ENCODE measurements around the gene SKAP1.

SKAP1 gene

DNA sequence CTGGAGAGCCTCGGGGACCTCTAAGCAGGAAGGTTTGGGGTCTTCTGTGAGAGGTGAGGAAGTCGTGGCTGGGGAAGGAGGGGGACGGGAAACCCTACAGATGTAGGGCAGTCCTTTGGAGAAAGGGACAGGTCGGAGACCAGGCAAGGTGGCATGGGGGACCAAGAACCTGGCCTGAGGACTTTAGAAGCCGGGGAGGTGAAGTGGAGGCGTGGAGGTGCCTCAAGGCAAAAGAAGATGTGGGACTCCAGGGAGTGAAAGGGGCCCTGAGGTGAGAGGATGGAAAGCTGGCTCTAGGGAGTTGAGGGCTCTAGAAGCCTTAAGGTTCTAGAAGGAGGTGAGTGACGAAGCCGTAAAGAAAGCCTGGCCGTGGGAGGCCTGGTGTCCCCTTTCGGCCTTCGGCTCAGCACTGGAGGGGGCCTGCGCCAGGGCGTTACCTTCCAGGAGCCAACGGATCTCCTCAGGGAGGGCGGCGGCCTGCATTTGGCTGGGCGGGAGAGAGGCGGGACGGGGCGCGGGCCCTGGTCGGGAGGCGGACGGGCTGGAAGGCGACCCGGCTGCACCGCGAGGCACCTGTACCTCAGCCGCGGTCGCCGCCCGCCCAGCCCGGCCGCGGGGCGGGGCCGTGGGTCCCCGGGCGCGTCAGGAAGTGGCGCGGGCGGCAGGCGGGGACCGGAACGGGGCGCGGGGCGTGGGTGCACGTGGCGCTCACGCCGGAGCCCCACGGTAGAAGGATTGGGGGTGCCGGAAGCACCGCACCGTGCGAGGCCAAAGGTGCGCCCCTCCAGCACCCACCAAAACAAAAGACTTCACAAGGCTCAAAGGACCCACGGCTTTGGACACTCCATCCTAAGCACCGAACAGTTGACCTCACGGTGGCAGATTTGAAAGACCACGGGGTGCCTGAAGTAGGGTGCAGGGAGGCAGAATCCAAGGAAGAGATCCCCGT lies at the start of gene SKAP1:
Gene SKAP1, minus strand, starts transcription at position 577 of the 949 bp plus-strand sequence.
- Histone ChIP-seq H3K79me2 (ENCODE audit: low read length) (peaks cover 31% of the 10 kb centered on the region), H3K4me3 (ENCODE audit: low read length) (peak within 1 kb of the TSS; percentile 63), H3K9ac (ENCODE audit: low read length) (peak within 1 kb of the TSS; percentile 72), H4K20me1 (ENCODE audit: insufficient read depth, low read length) (no peaks in the 10 kb centered on the region), H3K27ac (ENCODE audit: low read length) (peak within 1 kb of the TSS; percentile 29; the same call in 1 of the 2 replicates), H3K27me3 (replicated peaks; ENCODE audit: insufficient read depth, low read length) (no peaks in the 10 kb centered on the region), H2AFZ (ENCODE audit: low read length) (peak within 1 kb of the TSS; percentile 92), H3K9me3 (replicated peaks; ENCODE audit: insufficient read depth, low read length) (no peaks in the 10 kb centered on the region), H3K4me1 (ENCODE audit: low read length) (peaks cover 40% of the 10 kb centered on the region), H3K4me2 (ENCODE audit: low read depth, low read length) (peak within 1 kb of the TSS; percentile 74), H3F3A (ENCODE audit: insufficient read depth, low read length) (peaks cover 10% of the 10 kb centered on the region), H3K36me3 (replicated peaks; ENCODE audit: insufficient read depth, low read length) (no peaks in the 10 kb centered on the region), H3K9me2 (replicated peaks; ENCODE audit: insufficient read depth, low read length) (no peaks in the 10 kb centered on the region)
- peak; percentile 38 for DNase-seq
- TF ChIP-seq EZH2 (optimal IDR thresholded peaks at IDR 0.05; ENCODE audit: low read depth, low read length), result no peak
- TF ChIP-seq, protein P1, sequence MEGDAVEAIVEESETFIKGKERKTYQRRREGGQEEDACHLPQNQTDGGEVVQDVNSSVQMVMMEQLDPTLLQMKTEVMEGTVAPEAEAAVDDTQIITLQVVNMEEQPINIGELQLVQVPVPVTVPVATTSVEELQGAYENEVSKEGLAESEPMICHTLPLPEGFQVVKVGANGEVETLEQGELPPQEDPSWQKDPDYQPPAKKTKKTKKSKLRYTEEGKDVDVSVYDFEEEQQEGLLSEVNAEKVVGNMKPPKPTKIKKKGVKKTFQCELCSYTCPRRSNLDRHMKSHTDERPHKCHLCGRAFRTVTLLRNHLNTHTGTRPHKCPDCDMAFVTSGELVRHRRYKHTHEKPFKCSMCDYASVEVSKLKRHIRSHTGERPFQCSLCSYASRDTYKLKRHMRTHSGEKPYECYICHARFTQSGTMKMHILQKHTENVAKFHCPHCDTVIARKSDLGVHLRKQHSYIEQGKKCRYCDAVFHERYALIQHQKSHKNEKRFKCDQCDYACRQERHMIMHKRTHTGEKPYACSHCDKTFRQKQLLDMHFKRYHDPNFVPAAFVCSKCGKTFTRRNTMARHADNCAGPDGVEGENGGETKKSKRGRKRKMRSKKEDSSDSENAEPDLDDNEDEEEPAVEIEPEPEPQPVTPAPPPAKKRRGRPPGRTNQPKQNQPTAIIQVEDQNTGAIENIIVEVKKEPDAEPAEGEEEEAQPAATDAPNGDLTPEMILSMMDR (IDR thresholded peaks at IDR 0.05; ENCODE audit: low read length), result no peak
- no peak for TF ChIP-seq EZH2phosphoT487 (IDR thresholded peaks at IDR 0.05; ENCODE audit: low read length)

DNA sequence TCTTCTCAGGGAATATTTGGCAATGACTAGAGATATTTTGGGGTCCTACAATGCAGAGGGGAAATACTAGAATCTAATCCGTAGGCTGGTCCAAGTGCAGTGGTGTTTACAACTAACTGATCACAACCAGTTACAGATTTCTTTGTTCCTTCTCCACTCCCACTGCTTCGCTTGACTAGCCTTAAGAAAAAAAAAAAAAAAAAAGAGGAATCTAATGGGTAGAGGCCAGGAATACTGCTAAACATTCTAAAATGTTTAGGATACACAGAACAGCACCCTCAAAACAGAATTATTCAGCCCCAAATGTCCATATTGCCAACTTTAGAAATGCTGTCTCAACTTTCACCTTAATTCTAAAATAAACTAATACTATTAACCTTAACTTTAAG lies 49.0 kb upstream of the SKAP1 start:
- TF ChIP-seq, protein P1 (IDR thresholded peaks at IDR 0.05; ENCODE audit: low read length), result no peak
- TF ChIP-seq EZH2 (optimal IDR thresholded peaks at IDR 0.05; ENCODE audit: low read depth, low read length) (no peak), EZH2phosphoT487 (IDR thresholded peaks at IDR 0.05; ENCODE audit: low read length) (no peak)
- Histone ChIP-seq H3K4me3 (ENCODE audit: low read length) (no peak overlapping the region), H3K36me3 (replicated peaks; ENCODE audit: insufficient read depth, low read length) (no peaks in the 10 kb centered on the region), H3K9me2 (replicated peaks; ENCODE audit: insufficient read depth, low read length) (no peaks in the 10 kb centered on the region), H3K9me3 (replicated peaks; ENCODE audit: insufficient read depth, low read length) (no peaks in the 10 kb centered on the region), H3K4me2 (ENCODE audit: low read depth, low read length) (0 out of 2 replicates have a peak overlapping the region, but pooled peaks have one; percentile 20), H3K27me3 (replicated peaks; ENCODE audit: insufficient read depth, low read length) (no peaks in the 10 kb centered on the region), H3F3A (ENCODE audit: insufficient read depth, low read length) (0 out of 2 replicates have a peak, but pooled peaks cover 6% of the 10 kb centered on the region), H2AFZ (ENCODE audit: low read length) (peak overlapping the region; percentile 18; the same call in 1 of the 2 replicates), H3K27ac (ENCODE audit: low read length) (peak overlapping the region; percentile 63; the same call in 1 of the 2 replicates), H3K79me2 (ENCODE audit: low read length) (no peaks in the 10 kb centered on the region), H4K20me1 (ENCODE audit: insufficient read depth, low read length) (no peaks in the 10 kb centered on the region), H3K9ac (ENCODE audit: low read length) (no peak overlapping the region), H3K4me1 (ENCODE audit: low read length) (peaks cover 31% of the 10 kb centered on the region)
- no peak for DNase-seq

DNA sequence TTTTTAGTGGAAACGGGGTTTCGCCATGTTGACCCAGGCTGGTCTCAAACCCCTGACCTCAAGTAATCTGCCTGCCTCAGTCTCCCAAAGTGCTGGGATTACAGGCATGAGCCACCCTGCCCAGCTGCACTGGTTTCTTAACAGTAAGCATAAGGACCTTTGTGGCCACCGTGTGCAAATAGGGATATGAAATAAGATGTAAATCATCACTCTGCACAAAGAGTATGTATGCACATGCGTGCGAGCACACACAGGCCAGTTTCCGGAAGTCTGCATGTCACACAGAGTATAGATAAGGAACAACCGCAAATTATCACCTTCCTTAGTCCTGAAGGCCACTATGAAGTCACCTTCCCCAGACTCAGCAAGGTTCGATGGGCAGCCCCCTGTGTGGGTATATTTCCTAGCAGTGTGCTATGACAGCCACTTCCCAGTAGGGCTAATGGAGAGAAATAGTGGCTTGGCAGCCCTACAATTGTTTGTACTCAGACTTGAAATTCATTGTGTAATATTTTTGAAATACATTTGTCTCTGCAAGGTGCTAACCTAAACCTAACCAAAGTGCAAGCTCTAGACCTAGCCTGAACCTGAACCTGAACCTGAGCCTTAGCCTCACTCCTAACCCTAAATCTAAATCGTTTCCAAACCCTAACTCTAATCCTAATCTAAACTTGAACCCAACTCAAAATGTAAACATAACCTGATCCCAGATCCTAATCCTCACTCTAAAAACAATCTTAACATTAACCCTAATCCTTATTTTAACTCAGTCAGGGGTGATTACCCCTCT lies 48.4 kb upstream of the SKAP1 start:
- DNase-seq, result peak; percentile 86
- Histone ChIP-seq H3K4me1 (ENCODE audit: low read length) (peaks cover 25% of the 10 kb centered on the region), H3K36me3 (replicated peaks; ENCODE audit: insufficient read depth, low read length) (no peaks in the 10 kb centered on the region), H3K4me2 (ENCODE audit: low read depth, low read length) (peak overlapping the region; percentile 20; the same call in 1 of the 2 replicates), H3K4me3 (ENCODE audit: low read length) (no peak overlapping the region), H2AFZ (ENCODE audit: low read length) (peak overlapping the region; percentile 18; the same call in 1 of the 2 replicates), H3K9me2 (replicated peaks; ENCODE audit: insufficient read depth, low read length) (no peaks in the 10 kb centered on the region), H3K79me2 (ENCODE audit: low read length) (no peaks in the 10 kb centered on the region), H3K27ac (ENCODE audit: low read length) (peak overlapping the region; percentile 63), H4K20me1 (ENCODE audit: insufficient read depth, low read length) (no peaks in the 10 kb centered on the region), H3K9me3 (replicated peaks; ENCODE audit: insufficient read depth, low read length) (no peaks in the 10 kb centered on the region), H3K9ac (ENCODE audit: low read length) (peak overlapping the region; percentile 9; the same call in 1 of the 2 replicates), H3K27me3 (replicated peaks; ENCODE audit: insufficient read depth, low read length) (no peaks in the 10 kb centered on the region), H3F3A (ENCODE audit: insufficient read depth, low read length) (no peaks in the 10 kb centered on the region)
- TF ChIP-seq EZH2 (optimal IDR thresholded peaks at IDR 0.05; ENCODE audit: low read depth, low read length) (no peak), EZH2phosphoT487 (IDR thresholded peaks at IDR 0.05; ENCODE audit: low read length) (no peak)
- TF ChIP-seq, protein P1 (IDR thresholded peaks at IDR 0.05; ENCODE audit: low read length), result peak; percentile 21
